Lower lobe of right lung (tissue), 2 donors: ENCODE results near the gene COL11A2. TPM values are rescaled to one million over a fixed set of nuclear protein-coding genes. Genes with fewer than 3 reads are reported as not detected.

ENCODE experiments used
- ATAC-seq, 2 donors: fragments of 200-7000 bp; cut with Tn5 transposase; one replicate each; pipeline ENCODE4 v1.9.1; 2020 to 2022; ENCODE audit warnings: mild to moderate bottlenecking in 2 of 2, moderate library complexity in 2 of 2
- DNase-seq: peaks from one replicate; pipeline ENCODE4 v3.0.0-alpha.2; 2020
- H3K27ac ChIP-seq: fragments of 200-600 bp; one replicate; pipeline ENCODE4 v1.8.0; 2022
- H3K27me3 ChIP-seq: fragments of 200-600 bp; one replicate; pipeline ENCODE4 v1.8.0; 2022; ENCODE audit warnings: low read depth
- H3K36me3 ChIP-seq: fragments of 200-600 bp; one replicate; pipeline ENCODE4 v1.8.0; 2022; ENCODE audit warnings: mild to moderate bottlenecking
- H3K4me1 ChIP-seq: fragments of 200-600 bp; one replicate; pipeline ENCODE4 v1.8.0; 2022
- H3K4me3 ChIP-seq: fragments of 200-600 bp; one replicate; pipeline ENCODE4 v1.8.0; 2022; ENCODE audit warnings: mild to moderate bottlenecking
- H3K9me3 ChIP-seq: fragments of 200-600 bp; one replicate; pipeline ENCODE4 v1.8.0; 2022
- CTCF ChIP-seq: fragments of 200-600 bp; IDR thresholded peaks from one replicate; pipeline ENCODE4 v1.8.0; 2022; ENCODE audit warnings: antibody characterized with exemption, mild to moderate bottlenecking
- intact Hi-C: fragments of 100-400 bp; cut with DNase I; formaldehyde crosslinking; loops from one replicate; pipeline ENCODE4 v1.11.0; 2022
- total RNA-seq: library from RNA; stranded (reverse); fragmentation: NEBNext Ultra II Directional; extraction: Animal tissue kit (Norgen Biotek cat#: 25700); gene quantifications from one replicate; pipeline ENCODE4 v1.2.1, GENCODE V29; 2021
- donor health status: DM: no; HTN: yes; CAD: no; lungs with severe emphysema.

COL11A2 gene
- total RNA-seq, 1 donor from 2014 or later = 0.77 TPM

- Histone ChIP-seq H3K4me3 (peak overlapping the region; percentile 55), H3K27me3 (peaks cover 6% of the 10 kb centered on the region), H3K4me1 (peaks cover 20% of the 10 kb centered on the region), H3K36me3 (peaks cover 17% of the 10 kb centered on the region), H3K27ac (no peak overlapping the region), H3K9me3 (no peaks in the 10 kb centered on the region)
- ATAC-seq (peak in 1 of 2 donors; percentile 5), DNase-seq (no peak)
- intact Hi-C loops = no loop called here
- TF ChIP-seq CTCF = no peak
These were observed 21.7 kb upstream of the COL11A2 start for GRCh38 chr6:33213989-33214335.

- Histone ChIP-seq H3K4me1 (peaks cover 23% of the 10 kb centered on the region), H3K36me3 (peaks cover 17% of the 10 kb centered on the region), H3K4me3 (peak overlapping the region; percentile 55), H3K9me3 (no peaks in the 10 kb centered on the region), H3K27ac (no peak overlapping the region), H3K27me3 (peaks cover 6% of the 10 kb centered on the region)
- peak; percentile 17 to 34 for ATAC-seq
- no peak for DNase-seq
- intact Hi-C loops = no loop called here
- no peak for TF ChIP-seq CTCF
These were observed 21.1 kb upstream of the COL11A2 start for GRCh38 chr6:33213166-33213988.

- Histone ChIP-seq H3K27ac (no peak overlapping the region), H3K9me3 (no peaks in the 10 kb centered on the region), H3K27me3 (peaks cover 6% of the 10 kb centered on the region), H3K36me3 (peaks cover 17% of the 10 kb centered on the region), H3K4me1 (peaks cover 23% of the 10 kb centered on the region), H3K4me3 (peak overlapping the region; percentile 55)
- intact Hi-C loops = no loop called here
- ATAC-seq (no peak), DNase-seq (no peak)
- no peak for TF ChIP-seq CTCF
These were observed 20.5 kb upstream of the COL11A2 start for GRCh38 chr6:33212857-33213165.

GRCh38 chr6:33211666-33212422 lies 19.6 kb upstream of the COL11A2 start:
- Histone ChIP-seq H3K27ac (no peak overlapping the region), H3K4me3 (no peak overlapping the region), H3K36me3 (peaks cover 17% of the 10 kb centered on the region), H3K4me1 (peaks cover 27% of the 10 kb centered on the region), H3K9me3 (no peaks in the 10 kb centered on the region), H3K27me3 (peaks cover 6% of the 10 kb centered on the region)
- TF ChIP-seq CTCF = no peak
- intact Hi-C loops = no loop called here
- DNase-seq = no peak
- ATAC-seq = no peak

- Histone ChIP-seq H3K4me1 (peaks cover 27% of the 10 kb centered on the region), H3K9me3 (no peaks in the 10 kb centered on the region), H3K27ac (no peak overlapping the region), H3K36me3 (peaks cover 17% of the 10 kb centered on the region), H3K27me3 (peaks cover 6% of the 10 kb centered on the region), H3K4me3 (no peak overlapping the region)
- intact Hi-C loops = no loop called here
- ATAC-seq (no peak), DNase-seq (no peak)
- TF ChIP-seq CTCF = no peak
These were observed 18.9 kb upstream of the COL11A2 start for GRCh38 chr6:33211136-33211535.
